ENCODE results near the gene KCNIP2. TPM values are rescaled to one million over a fixed set of nuclear protein-coding genes. Genes with fewer than 3 reads are reported as not detected.

KCNIP2 gene
- total RNA-seq, 1 experiment from 2014 or later = 8.5 TPM

DNA sequence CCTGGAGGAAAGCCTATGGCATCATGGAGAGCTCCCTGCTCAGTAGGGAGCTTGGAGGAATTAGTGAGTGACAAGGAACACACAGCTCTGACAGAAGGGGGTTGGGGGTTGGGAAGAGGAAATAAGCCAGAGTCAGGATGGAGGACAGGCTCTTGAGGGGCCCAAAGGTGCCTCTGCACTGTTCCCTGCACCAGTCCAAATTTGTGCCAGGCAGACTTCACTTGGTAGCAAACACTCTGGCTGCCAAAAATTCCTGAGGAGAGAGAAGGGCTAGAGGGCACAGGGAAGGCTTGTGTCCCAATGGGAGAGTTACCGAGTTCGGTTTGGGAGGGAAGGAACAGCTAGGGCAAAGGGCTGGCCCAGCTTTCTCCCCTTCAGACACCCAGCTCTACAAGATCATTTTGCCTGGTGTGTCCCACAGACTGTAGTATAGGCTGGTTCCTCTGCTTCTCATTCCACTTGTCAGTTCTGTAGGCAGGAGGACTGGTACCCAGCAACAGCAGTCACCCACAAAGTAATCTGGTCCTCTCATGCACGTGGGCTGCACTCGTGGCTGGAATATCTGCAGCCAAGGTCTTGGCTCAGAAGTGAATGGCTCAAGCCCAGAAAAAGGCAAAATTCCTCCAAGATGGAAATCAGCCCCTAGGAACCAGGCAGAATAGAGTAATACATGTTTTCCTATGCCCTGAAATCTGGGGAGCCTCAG lies 8.0 kb upstream of the KCNIP2 start (continued):
- TF ChIP-seq YY1 (IDR thresholded peaks at IDR 0.05; ENCODE audit: extremely low read depth, insufficient replicate concordance, low read depth, low read length) (no peak), JUND (IDR thresholded peaks at IDR 0.05) (no peak), ELF1 (IDR thresholded peaks at IDR 0.05; ENCODE audit: borderline replicate concordance, low read depth) (no peak)

DNA sequence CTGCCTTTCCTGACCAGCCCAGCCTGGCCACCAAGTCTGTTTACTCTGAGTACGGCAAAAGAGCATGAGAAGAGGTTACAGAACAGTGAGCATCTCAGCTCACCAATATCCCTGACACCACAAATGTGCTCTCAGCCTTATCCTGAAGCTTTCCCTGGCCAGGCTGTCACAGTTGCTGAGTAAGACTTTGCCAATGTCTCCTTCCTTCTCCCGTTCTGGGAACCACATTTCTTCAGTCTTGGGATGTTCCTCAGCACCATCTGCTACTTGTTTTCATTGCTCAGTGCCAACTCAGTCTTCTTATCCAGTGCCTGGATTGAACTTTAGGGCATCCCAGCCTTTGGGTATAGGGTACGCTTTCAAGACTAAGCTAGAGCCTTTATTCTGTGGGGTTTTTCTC lies 7.1 kb upstream of the KCNIP2 start:
- BruUV-seq (replicated peaks) = no TSS peak
- CTCF ChIA-PET = interaction anchor here (1.2 to 6.3 kb wide), 3 partner anchors 10 to 159 kb away, joined by 4 to 41 read pairs (median 7); no protein-coding TSS in a partner anchor
- RAD21 ChIA-PET (ENCODE audit: low non-redundant PET in 1 of 2, low total read pairs in 2 of 2, uncharacterized antibody in 2 of 2, unreplicated experiment in 2 of 2) = no interaction called here

More for the DNA sequence above, 7.1 kb upstream of the KCNIP2 start:
- ATAC-seq (no peak), DNase-seq (ENCODE audit: low read depth, low spot score) (no peak)
- POLR2A ChIA-PET = no interaction called here
- H3K9me3 ChIP-seq (ENCODE audit: control insufficient read depth in 1 of 2, insufficient read depth in 1 of 2, low read depth in 1 of 2, low read length in 2 of 2) = no peaks in the 10 kb centered on the region
- H3K4me1 ChIP-seq (ENCODE audit: control insufficient read depth in 1 of 2, insufficient read depth in 2 of 2, low read length in 2 of 2) = peaks cover 0 to 7% of the 10 kb centered on the region in 2 experiments; a peak in 1 of 4 replicates
- H3K9me2 ChIP-seq (ENCODE audit: insufficient read depth) = no peaks in the 10 kb centered on the region
- intact Hi-C loops (cut with micrococcal nuclease) = no loop called here
- H3K4me2 ChIP-seq (ENCODE audit: low read length) = no peak overlapping the region
- TF ChIP-seq, protein P1, sequence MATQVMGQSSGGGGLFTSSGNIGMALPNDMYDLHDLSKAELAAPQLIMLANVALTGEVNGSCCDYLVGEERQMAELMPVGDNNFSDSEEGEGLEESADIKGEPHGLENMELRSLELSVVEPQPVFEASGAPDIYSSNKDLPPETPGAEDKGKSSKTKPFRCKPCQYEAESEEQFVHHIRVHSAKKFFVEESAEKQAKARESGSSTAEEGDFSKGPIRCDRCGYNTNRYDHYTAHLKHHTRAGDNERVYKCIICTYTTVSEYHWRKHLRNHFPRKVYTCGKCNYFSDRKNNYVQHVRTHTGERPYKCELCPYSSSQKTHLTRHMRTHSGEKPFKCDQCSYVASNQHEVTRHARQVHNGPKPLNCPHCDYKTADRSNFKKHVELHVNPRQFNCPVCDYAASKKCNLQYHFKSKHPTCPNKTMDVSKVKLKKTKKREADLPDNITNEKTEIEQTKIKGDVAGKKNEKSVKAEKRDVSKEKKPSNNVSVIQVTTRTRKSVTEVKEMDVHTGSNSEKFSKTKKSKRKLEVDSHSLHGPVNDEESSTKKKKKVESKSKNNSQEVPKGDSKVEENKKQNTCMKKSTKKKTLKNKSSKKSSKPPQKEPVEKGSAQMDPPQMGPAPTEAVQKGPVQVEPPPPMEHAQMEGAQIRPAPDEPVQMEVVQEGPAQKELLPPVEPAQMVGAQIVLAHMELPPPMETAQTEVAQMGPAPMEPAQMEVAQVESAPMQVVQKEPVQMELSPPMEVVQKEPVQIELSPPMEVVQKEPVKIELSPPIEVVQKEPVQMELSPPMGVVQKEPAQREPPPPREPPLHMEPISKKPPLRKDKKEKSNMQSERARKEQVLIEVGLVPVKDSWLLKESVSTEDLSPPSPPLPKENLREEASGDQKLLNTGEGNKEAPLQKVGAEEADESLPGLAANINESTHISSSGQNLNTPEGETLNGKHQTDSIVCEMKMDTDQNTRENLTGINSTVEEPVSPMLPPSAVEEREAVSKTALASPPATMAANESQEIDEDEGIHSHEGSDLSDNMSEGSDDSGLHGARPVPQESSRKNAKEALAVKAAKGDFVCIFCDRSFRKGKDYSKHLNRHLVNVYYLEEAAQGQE (IDR thresholded peaks at IDR 0.05; ENCODE audit: low read depth) = no peak
- TF ChIP-seq, protein P2, sequence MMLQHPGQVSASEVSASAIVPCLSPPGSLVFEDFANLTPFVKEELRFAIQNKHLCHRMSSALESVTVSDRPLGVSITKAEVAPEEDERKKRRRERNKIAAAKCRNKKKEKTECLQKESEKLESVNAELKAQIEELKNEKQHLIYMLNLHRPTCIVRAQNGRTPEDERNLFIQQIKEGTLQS (IDR thresholded peaks at IDR 0.05) = no peak
- no peak for TF ChIP-seq SIN3A (IDR thresholded peaks at IDR 0.05; ENCODE audit: low read depth)
- TF ChIP-seq, protein P3, sequence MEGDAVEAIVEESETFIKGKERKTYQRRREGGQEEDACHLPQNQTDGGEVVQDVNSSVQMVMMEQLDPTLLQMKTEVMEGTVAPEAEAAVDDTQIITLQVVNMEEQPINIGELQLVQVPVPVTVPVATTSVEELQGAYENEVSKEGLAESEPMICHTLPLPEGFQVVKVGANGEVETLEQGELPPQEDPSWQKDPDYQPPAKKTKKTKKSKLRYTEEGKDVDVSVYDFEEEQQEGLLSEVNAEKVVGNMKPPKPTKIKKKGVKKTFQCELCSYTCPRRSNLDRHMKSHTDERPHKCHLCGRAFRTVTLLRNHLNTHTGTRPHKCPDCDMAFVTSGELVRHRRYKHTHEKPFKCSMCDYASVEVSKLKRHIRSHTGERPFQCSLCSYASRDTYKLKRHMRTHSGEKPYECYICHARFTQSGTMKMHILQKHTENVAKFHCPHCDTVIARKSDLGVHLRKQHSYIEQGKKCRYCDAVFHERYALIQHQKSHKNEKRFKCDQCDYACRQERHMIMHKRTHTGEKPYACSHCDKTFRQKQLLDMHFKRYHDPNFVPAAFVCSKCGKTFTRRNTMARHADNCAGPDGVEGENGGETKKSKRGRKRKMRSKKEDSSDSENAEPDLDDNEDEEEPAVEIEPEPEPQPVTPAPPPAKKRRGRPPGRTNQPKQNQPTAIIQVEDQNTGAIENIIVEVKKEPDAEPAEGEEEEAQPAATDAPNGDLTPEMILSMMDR (IDR thresholded peaks at IDR 0.05 in 2 of 3, conservative IDR thresholded peaks at IDR 0.05 in 1 of 3; ENCODE audit: borderline replicate concordance in 1 of 3, insufficient read depth in 1 of 3, low read depth in 2 of 3, low read length in 2 of 3) = no peak
- TF ChIP-seq EZH2 (IDR thresholded peaks at IDR 0.05) = no peak
- TF ChIP-seq SRF (IDR thresholded peaks at IDR 0.05; ENCODE audit: low read depth) = no peak
- H2AFZ ChIP-seq (ENCODE audit: low read depth, low read length, poor library complexity, severe bottlenecking) = no peak overlapping the region
- H3K4me3 ChIP-seq (replicated peaks in 1 of 2; ENCODE audit: low read depth in 1 of 2, low read length in 2 of 2) = no peak overlapping the region
- no peaks in the 10 kb centered on the region; a peak in 1 of 4 replicates for H3K36me3 ChIP-seq (ENCODE audit: control insufficient read depth in 1 of 2, insufficient read depth in 2 of 2, low read length in 2 of 2)
- no peaks in the 10 kb centered on the region for H3K79me2 ChIP-seq (ENCODE audit: insufficient read depth, low read length)
- no peak overlapping the region for H3K9ac ChIP-seq (ENCODE audit: low read length)
- no peaks in the 10 kb centered on the region for H4K20me1 ChIP-seq (ENCODE audit: insufficient read depth)
- no peak overlapping the region for H3K27ac ChIP-seq (ENCODE audit: low read depth, low read length)
- no peaks in the 10 kb centered on the region for H3K27me3 ChIP-seq (ENCODE audit: insufficient read depth, low read length)

All from HCT116 (cell line).